CD4-positive, alpha-beta T cell treated with Interleukin-6 at 100 ng/mL for 8 hours (primary cell): ENCODE data around the gene NSRP1.
"Not testable (repeated sequence)": the region's sequence is repeated elsewhere in the genome, so short reads cannot be mapped to it uniquely, and the experiment has no call there.

Experiments
- DNase-seq: peaks from one replicate; pipeline ENCODE4 v3.0.0-alpha.2; 2020; ENCODE audit warnings: mixed read lengths, low spot score

The NSRP1 gene

DNA sequence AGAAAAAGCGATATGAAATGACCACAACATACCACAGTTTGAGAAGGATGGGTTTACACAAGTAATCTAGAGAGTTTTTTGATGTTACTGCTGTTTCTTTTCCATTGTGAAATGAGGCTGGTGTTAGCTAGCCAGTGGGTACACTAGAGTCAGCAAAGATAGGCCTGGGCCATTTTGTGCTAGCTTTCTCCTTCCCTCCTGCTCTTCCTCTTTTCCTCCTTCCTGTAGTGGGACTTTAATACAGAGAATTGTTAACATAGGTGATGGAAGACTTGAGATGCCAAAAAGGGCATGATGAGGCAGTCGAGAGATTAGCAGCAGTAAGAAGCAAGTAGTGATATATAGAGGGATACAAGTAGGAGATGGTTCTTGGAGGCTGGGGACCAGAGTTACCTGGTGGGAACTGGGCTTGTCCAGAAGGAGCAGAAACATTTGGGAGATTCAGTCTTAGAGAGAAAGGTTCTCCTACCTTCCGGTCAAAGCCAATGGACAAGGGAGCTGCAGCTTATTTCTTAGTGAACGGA, 7.7 kb downstream of the NSRP1 start:
- no peak for DNase-seq

- no peak for DNase-seq
Observed at GRCh38 chr17:30130121-30130520, 13.5 kb downstream of the NSRP1 start.

DNA sequence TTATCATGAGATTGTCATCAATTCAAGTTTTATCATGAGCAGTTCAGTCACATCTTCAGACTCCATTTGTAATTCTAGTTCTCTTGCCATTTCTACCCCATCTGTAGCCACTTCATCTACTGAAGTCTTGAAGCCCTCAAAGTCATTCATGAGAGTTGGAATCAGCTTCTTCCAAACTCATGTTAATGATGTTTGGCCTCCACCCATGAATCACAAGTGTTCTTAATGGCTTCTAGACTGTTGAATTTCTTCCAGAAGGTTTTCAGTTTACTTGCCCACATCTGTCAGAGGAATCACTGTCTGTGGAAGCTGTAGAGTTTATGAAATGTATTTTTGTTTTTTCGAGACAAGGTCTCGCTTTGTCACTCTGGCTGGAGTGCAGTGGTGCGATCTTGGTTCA, 16.0 kb downstream of the NSRP1 start:
- no peak for DNase-seq

DNA sequence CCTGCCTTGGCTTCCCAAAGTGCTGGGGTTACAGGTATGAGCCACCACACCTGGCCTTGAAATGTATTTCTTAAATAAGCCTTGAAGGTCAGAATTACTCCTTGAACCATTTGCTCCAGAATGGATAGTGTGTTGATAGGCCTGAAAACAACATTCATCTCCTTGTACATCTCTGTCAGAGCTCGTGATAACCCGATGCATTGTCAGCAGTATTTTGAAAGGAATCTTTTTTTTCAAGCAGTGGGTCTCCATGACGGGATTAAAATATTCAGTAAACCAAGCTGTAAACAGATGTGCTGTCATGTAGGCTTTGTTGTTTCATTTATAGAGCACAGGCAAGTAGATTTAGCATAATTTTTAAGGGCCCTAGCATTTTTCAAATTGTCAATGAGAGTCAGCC, 16.6 kb downstream of the NSRP1 start:
- DNase-seq = no peak

- DNase-seq = no peak
Observed at GRCh38 chr17:30134551-30134950, 17.9 kb downstream of the NSRP1 start.

- no peak for DNase-seq
Observed at GRCh38 chr17:30137158-30137557, 20.5 kb downstream of the NSRP1 start.

DNA sequence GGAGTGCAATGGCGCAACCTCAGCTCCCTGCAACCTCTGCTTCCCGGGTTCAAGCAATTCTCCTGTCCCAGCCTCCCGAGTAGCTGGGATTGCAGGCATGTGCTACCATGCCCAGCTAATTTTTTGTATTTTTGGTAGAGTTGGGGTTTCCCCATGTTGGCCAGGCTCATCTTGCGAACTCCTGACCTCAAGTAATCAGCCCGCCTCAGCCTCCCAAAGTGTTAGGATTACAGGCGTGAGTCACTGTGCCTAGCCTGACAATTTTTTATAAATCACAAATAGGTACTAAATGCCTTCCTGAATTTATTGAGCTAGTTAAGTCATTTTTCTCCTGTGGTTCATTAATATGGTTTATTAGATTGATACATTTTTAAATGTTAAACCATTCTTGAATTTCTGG, 31.2 kb downstream of the NSRP1 start:
- not testable (repeated sequence) for DNase-seq

DNA sequence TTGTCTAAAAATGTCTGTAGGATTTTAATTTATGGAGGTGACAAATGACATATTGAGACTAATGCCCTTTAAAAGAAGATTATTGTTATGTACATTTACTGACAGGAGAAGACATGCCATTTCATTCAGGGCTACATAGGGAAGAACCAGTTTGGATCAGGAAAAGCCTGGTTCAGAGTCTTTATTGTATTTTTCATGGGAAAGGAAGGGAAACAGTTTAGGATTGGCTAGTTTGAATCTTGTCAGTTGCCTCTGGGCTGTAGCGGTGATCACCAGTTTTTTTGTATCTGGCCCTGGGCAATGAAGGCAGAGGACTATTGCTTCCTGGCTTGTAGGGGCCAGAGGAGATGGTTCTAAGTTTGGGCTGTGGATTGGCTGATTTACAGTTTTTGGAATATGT, 31.8 kb downstream of the NSRP1 start:
- DNase-seq = no peak

- DNase-seq = no peak
Observed at GRCh38 chr17:30151471-30151870, 34.9 kb downstream of the NSRP1 start.

DNA sequence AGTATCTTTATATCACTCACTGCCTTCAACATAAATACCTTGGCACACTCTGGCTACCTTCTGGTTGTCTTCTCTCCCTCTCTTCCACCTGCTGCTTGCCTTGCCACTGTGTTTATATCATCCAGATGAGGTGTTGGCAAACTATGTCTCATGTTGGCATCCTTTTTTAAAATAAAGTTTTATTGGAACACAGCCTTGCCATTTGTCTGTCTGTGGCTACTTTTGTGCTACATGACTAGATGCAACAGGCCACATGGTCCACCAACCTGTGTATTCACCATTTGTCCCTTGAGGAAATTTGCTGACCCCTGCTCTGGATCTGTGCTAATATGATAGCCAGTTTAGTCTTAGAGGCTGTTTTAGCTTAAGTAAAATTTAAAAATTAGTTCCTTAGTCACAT, 36.8 kb downstream of the NSRP1 start:
- DNase-seq = no peak

DNA sequence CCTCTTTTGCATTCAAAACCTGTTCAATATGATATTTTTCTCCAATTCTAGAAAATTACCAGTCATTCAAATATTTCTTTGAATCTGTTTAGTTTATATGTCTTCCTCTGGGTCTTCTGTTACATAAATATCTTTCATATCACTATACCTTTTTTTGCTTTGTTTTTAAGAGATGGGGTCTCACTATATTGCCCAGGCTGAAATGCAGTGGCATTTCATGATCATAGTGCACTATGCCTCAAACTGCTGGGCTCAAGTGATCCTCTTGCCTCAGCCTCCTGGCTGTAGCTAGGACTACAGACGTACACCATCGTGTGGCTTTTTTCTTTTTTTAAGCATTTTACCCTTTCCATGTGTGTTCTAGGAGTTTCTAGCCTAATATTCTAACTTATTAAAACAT, 38.8 kb downstream of the NSRP1 start:
- DNase-seq = no peak

- DNase-seq = no peak
Observed at GRCh38 chr17:30158896-30159625, 42.4 kb downstream of the NSRP1 start.

DNA sequence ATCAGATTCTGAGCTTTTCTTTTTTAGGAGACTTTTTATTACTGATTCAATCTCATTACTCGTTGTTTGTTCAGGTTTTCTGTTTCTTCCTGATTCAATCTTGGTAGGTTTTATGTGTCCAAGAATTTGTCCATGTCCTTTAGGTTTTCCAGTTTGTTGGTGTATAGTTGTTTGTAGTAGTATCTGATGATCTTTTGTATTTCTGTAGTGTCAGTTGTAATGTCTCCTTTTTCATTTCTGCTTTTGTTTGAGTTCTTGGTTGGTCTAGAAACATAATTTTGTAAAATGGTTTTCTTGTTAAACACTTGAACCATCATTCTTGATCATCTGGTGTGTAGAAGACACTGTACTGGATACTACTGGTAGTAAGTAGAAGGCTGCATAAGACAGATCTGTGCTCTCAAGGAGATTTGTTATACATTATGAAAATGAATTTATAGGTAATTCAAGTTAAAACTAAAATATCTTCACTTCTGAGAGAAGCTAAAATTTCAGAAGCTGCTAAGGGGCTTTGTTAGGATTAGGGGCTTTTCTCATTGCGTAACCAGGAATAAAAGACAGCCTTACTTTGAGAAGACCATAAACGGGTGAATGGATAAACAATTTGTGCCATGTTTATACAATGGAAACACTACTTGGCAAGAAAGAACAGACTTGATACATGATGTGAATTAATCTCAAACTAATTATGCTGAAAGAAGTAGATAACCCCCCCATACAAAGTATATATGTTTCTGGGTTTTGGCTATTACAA, 44.0 kb downstream of the NSRP1 start:
- no peak for DNase-seq

GRCh38 chr17:30161601-30162000, 45.0 kb downstream of the NSRP1 start:
- DNase-seq = no peak

DNA sequence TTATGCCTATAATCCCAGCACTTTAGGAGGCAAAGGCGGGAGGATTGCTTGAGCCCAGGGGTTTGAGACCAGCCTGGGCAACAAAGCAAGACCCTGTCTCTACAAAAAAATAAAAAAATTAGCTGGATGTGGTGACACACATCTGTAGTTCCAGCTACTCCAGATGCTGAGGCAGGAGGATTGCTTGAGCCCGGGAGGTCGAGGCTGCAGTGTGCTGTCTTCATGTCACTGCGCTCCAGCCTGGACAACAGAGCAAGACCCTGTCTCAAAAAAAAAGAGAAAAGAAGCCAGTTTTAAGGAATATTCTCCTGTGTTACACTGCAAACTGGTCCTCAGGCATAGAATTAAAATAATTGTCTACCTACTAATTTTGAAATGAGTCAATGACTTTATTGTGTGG, 47.9 kb downstream of the NSRP1 start:
- no peak for DNase-seq

GRCh38 chr17:30165147-30165546, 48.5 kb downstream of the NSRP1 start:
- DNase-seq = no peak

DNA sequence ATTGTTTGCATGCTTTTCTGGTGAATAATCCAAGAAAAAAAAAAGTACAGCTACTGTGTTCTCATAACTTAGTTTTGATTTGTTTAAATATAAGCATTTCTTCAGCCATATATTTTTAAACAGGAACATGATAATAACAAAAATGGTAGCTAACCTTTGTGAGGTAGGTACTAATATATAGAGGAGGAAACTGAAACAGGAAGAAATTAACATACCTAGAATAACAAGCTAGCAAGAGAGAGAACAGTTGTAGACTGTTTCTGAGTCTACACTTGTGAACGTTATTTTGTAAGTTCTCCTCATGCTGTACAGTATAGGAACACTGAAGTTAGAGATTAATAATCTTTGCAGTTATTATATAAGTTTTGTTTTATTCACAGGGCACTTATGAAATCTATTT, 49.3 kb downstream of the NSRP1 start:
- DNase-seq = no peak

DNA sequence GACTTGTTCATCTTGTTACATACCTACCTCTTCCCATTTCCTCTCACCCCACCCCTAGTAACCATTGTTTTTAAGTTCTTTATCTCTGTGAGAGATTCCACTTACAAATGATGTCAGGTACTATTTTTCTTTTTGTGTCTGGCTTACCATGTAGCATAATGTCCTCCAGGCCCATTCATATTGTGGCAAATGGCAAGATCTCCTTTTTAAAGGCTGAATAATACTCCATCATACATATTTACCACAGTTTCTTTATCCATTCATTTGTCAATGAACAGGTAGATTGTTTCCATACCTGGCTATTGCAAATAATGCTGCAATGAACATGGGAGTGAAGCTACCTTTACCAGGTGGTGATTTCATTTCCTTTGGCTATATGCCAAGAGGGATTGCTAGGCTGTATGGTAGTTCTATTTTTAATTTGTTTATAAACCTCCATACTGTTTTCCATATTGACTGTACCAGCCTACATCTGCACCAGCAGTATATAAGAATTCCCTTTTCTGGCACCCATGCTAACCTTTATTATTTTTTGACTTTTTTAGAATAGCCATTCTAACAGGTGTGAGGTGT, 53.9 kb downstream of the NSRP1 start:
- DNase-seq = no peak

- no peak for DNase-seq
Observed at GRCh38 chr17:30172560-30172959, 55.9 kb downstream of the NSRP1 start.

- no peak for DNase-seq
Observed at GRCh38 chr17:30173649-30174048, 57.0 kb downstream of the NSRP1 start.

DNA sequence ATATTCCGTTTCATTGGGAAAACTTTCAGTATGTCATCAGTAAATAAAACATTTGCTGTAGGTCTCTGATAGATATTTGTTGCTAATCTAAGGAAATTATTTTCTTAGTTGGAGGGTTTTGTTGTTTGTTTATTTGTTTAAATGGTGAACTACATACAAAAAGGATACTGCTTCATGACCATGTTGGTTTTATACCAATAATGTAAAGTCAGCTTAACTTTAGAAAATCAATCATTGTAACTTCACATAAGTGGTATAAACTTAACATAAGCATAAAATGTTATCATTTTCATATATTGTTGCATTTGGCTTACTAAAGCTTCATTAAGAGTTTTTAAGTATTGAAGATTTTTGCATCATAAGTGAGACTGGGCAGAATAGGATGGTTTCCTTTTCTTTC, 57.9 kb downstream of the NSRP1 start:
- DNase-seq = no peak

DNA sequence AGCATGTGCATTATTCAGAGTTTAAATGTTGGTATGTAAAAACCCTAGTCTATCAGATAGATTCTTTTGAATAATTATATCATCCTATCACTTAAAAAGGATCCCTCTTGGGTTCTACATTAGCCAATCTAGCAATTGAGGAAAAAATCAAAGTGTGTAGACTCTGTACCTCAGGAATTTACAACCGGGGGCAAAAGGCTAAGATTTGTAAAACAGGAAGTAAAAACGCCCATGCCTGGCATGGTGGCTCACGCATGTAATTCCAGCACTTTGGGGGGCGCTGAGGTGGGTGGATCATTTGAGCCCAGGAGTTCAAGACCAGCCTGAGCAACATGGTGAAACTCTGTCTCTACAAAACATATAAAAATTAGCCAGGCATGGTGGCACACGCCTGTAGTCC, 60.2 kb downstream of the NSRP1 start:
- no peak for DNase-seq

- DNase-seq = no peak
Observed at GRCh38 chr17:30186761-30187160, 70.1 kb downstream of the NSRP1 start.
